H1 (cell line): ENCODE results near the gene ARSB. TPM values are rescaled to one million over a fixed set of nuclear protein-coding genes. Genes with fewer than 3 reads are reported as not detected.

ENCODE experiments used
- EGR1 ChIP-seq: IDR thresholded peaks from 2 replicates; pipeline ENCODE4 v1.6.1; 2011; ENCODE audit warnings: low read depth, low read length, borderline replicate concordance
- JUN ChIP-seq: IDR thresholded peaks from 2 replicates; pipeline ENCODE4 v1.6.1; 2011; ENCODE audit warnings: low read depth, mild to moderate bottlenecking, improper control_type of control experiment, low read length
- KDM1A ChIP-seq: fragments of 200-600, 300-600 bp; sonication (generic); IDR thresholded peaks from 2 replicates; pipeline ENCODE4 v1.7.1; 2016; ENCODE audit warnings: mild to moderate bottlenecking, low read length, borderline replicate concordance
- MAFK ChIP-seq: IDR thresholded peaks from 2 replicates; pipeline ENCODE4 v1.6.1; 2012; ENCODE audit warnings: low read depth, mild to moderate bottlenecking, improper control_type of control experiment, low read length
- YY1 ChIP-seq: IDR thresholded peaks from 2 replicates; pipeline ENCODE4 v1.6.1; 2011; ENCODE audit warnings: low read depth, mild to moderate bottlenecking, low read length
- polyA plus RNA-seq, 7 experiments: library from polyadenylated mRNA; depleted of rRNA in 3 of 7; stranded (reverse) in 5 of 7; unstranded in 2 of 7; fragments of >200 nt in 5 of 7; fragments of 200-250 nt in 2 of 7; gene quantifications; 1 replicate in 5 of 7; 2 replicates in 1 of 7; 4 replicates in 1 of 7; pipeline versions ENCODE4 v1.2.1 to v1.2.3, GENCODE V29; 2011 to 2013; ENCODE audit warnings: missing spikeins in 2 of 7, mixed read lengths in 2 of 7
- total RNA-seq: library from RNA; stranded (reverse); fragmentation: NEBNext Ultra II Directional; extraction: Animal tissue kit (Norgen Biotek cat#: 25700); gene quantifications from 2 replicates; pipeline ENCODE4 v1.2.1, GENCODE V29; 2021

The ARSB gene
- total and polyA plus RNA-seq, 2 of the 8 experiments (the other 6 are each of a cell fraction or from before 2014, with no cell fraction given), result 6.4 to 13.9 TPM

DNA sequence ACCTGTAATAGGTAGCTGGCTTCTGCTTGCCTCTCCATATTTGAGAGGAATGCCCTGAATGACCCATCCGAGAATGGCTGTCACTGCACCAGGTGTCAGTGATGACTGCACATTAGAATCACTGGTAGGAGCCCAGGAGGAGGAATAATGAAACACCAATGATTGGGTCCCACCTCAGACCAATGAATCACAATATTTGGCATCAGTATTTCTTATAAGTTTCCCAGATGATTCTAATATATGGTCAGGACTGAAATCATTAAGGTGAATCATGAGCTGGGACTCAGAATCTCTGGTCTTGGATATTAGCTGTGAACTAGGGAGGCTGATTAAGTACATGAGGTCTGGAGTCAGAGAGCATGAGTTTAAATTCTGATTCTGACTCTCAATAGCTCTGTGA lies 23.4 kb downstream of the ARSB start (continued):
- TF ChIP-seq YY1, result no peak
- no peak for TF ChIP-seq JUN
- TF ChIP-seq EGR1, result no peak
- TF ChIP-seq KDM1A, result no peak
- TF ChIP-seq MAFK, result no peak
- TF ChIP-seq, all 59 proteins: peak for 0
